Activated CD4-positive, alpha-beta T cell treated with anti-CD3 and anti-CD28 coated beads for 1 hour (primary cell): ENCODE results near the gene GPRIN1.
"Not testable (repeated sequence)": the region's sequence is repeated elsewhere in the genome, so short reads cannot be mapped to it uniquely, and the experiment has no call there.

Source experiments
- DNase-seq: peaks from one replicate; pipeline ENCODE4 v3.0.0-alpha.2; 2020

GPRIN1 gene

DNA sequence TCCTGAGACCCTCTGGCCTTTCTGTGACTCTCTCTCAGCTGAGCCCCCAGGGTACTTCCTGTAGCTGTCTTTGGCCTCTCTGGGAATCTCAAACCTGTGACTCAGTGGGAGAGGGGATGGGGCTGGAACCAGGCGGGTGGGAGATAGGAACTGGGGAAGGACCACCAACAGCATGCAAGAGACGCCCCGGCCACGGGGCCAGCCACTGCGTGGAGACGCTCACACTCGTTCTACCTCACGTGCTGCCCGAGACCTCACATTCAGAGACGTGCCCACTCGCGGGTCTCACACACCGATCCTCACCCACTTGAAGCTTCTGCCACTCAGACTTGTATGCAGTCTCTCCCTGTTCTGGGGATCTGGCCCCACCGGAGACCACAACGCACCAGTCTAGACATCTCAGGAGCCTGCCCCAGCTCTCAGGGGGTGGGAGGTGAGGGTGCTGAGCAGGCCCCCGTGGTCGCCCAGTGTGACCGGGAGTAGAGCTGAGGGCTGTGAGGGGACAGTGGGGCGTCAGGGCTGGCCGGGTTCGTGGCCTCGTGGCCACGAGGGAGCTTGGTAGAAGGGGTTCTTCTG, 13.8 kb downstream of the GPRIN1 start:
- no peak for DNase-seq

DNA sequence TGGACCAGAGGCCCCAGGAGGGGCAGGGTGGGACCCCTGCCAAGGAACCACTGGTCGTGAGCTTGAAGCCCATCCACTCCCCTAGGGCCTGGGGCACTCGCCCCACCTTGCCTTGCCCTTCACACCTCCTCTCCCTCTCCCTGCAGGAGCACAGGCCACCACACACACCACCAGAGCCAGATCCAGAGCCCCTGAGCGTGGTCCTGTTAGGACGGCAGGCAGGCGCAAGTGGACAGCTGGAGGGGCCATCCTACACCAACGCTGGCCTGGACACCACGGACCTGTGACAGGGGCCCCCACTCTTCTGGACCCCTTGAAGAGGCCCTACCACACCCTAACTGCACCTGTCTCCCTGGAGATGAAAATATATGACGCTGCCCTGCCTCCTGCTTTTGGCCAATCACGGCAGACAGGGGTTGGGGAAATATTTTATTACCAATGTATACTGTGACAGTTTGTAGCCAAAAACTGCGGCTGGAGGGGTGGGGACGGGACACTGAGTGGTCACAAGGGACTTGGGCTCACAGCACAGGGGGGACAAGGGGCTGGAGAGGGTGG, 14.5 kb downstream of the GPRIN1 start:
- DNase-seq: no peak

DNA sequence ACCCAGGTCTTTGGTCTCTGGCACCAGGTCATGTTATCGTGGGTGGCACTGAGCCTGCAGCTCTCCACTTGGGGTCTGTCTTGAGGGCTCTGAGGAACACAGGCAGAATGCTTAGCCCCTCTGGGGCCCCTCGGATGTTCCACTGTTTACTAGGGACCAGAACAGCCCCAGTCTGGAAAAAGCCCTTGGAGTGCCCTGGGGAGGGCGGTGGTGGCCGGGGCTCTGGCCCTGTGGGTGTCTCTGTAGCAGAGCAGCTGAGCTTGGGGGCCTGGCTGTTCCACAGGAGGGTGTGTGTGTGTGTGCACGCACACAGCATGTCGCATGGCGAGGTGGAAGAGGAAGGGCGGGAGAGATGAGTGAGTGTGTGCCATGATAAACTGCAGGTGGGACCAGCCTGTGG, 15.4 kb downstream of the GPRIN1 start:
- no peak for DNase-seq

DNA sequence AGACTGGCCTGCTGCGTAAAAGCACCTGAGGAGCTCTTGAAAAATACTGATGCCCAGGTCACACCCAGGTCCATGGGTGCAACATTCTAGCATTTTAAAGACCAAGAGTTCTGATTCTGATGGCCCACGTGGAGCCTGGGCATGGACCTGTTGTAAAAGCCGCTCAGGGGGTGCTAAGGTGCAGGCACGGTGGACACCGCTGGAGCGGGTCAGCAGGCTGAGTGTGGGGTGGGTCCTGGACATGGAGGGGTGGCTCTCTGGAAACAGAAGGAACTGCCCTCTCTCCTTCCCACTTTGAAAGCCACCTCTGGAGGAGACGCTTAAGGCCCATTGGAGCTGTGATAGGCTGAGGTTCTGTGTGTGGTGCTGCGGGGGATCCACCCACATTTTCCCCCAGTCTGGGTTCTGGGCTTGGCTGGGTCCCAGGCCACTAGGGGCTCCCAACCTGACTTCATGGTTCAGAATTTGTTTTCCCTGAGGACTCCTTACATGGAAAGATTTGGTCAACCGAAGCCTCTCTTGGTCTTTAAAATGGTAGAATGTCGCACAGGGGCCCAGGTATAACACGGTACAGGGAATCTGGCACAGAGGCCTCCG, 16.6 kb downstream of the GPRIN1 start:
- DNase-seq: no peak

DNA sequence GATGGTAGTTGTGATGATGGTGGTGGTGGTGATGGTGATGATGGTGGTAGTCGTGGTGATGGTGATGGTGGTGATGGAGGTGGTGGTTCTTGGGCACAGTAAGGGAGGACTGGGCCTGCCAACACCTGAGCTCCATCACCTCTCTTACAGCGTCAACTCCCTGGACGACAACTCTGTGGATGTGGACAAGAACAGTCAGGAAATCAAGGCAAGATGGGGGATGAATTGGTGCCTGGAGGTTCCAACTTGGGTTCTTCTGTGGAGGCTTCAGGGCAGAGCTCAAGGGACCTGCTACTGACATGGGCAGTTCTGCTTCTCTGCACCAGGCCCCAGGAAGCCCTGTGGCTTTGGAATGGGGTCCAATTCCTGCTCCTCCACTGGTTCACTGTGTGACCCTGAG, 17.4 kb downstream of the GPRIN1 start:
- DNase-seq: no peak

DNA sequence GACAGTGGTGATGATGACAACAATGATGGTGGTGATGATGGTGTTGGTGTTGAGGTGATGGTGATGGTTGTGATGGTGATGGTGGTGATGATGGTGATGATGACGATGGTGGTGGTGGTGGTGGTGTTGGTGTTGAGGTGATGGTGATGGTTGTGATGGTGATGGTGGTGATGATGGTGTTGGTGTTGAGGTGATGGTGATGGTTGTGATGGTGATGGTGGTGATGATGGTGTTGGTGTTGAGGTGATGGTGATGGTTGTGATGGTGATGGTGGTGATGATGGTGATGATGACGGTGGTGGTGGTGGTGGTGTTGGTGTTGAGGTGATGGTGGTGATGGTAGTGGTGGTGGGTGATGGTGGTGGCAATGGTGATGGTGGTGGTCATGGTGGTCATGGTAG, 18.3 kb downstream of the GPRIN1 start:
- not testable (repeated sequence) for DNase-seq

DNA sequence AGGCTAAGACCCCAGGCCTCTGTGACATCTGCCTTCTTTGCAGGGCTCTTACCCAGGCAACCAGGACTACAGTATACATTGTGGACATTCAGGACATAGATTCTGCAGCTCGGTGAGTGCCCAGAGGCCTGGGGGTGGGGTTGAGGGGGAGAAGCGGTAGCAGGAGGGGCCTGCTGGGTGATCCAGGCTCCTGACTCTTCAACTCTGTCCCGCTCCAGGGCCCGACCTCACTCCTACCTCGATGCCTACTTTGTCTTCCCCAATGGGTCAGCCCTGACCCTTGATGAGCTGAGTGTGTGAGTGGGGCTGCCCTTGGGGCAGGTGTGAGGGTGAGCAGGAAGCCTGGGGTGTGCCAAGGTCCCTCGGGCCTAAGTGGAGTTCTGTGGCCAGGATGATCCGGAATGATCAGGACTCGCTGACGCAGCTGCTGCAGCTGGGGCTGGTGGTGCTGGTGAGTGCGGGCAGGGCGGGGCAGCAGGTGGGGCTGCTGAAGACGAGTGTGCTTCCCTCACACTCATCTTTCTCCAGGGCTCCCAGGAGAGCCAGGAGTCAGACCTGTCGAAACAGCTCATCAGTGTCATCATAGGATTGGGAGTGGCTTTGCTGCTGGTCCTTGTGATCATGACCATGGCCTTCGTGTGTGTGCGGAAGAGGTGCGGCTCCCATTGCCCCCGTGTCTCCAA, 19.8 kb downstream of the GPRIN1 start:
- no peak for DNase-seq

DNA sequence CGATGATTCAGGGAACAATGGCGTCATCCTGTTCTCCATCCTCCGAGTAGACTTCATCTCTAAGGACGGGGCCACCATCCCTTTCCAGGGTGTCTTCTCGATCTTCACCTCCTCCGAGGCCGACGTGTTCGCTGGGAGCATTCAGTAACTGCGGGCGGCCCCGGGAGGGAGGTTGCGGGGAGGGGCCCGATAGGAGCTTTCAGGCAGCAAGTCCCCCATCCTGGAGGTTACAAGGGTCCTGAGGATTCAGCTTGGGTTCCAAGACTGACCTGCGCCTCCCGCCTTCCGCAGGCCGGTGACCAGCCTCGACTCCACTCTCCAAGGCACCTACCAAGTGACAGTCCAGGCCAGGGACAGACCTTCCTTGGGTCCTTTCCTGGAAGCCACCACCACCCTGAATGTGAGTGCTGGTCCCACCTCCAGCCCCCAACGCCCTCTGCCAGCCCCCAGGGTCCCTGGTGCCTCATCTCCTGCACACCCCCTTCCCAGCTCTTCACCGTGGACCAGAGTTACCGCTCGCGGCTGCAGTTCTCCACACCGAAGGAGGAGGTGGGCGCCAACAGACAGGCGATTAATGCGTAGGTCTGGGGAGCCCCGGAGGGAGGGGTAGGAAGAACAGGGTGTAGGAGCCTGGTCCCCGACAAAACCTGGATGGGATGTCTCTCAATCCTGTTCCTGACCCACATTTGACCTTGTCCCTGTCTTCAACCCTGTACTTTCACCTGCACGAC, 20.8 kb downstream of the GPRIN1 start:
- DNase-seq: no peak

DNA sequence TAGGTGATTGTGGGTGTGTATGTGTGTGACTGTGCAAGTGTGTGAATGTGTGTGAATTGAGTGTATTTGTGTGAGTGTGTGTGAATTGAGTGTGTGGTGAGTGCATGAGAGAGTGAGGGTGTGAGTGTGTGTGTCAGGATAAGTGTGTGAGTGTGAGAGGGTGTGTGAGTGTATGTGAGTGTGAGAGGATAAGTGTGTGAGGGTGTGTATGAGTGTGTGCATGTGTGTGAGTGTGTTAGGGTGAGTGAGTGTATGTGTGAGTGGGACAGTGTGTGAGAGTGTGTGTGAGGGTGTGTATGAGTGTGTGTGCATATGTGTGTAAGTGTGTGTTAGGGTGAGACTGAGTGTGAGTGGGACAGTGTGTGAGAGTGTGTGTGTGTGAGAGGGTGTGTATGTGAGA, 21.7 kb downstream of the GPRIN1 start:
- no peak for DNase-seq

DNA sequence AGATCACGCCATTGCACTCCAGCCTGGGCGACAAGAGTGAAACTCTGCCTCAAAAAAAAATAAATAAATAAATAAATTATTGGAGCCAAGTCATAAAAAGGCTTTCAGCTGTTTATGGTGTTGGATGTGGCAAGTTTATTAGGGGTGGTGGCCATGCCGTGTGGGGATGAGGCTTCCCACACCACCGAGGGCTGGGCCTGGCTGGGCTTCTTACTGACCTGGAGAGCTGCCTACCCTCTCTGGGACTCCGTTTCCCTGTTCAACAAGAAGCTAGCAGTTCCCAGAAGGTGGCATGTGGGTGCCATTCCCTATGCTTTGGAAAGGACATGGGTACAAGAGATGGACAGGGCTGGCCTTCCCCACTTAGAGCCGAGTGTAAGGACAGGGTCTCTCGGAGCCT, 22.6 kb downstream of the GPRIN1 start:
- DNase-seq: no peak

DNA sequence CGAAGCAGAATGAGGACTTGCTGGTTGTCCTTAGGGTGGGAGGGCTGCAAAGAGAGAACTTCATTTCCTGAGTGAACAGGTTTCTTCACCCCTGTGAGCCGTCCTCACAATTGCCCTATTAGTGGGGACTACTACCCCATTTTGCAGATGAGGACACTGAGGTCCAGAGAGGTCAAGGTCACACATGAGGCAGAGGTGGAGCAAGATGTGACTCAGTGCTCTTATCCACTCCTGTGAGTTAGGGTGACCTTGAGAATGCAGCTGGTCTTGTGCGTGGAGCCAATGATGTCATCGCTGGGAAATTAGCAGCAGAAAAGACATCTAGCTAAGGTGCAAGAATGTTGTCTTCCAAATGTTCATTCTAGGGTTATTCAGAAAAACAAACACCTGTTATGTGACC, 26.9 kb downstream of the GPRIN1 start:
- DNase-seq: no peak

DNA sequence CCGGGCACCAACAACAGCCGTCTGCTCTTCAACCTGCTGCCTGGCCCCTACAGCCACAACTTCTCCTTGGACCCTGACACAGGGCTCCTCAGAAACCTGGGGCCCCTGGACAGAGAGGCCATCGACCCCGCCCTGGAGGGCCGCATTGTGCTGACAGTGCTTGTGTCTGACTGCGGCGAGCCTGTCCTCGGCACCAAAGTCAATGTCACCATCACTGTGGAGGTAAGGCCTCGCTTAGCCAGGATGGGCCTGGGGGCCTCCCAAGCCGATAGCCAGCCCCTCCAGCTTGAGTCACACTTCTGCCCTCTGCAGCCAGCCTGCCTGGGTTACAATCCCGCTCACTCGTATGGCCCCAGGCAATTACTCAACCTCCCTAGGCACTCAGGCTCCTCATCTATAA, 28.6 kb downstream of the GPRIN1 start:
- no peak for DNase-seq

DNA sequence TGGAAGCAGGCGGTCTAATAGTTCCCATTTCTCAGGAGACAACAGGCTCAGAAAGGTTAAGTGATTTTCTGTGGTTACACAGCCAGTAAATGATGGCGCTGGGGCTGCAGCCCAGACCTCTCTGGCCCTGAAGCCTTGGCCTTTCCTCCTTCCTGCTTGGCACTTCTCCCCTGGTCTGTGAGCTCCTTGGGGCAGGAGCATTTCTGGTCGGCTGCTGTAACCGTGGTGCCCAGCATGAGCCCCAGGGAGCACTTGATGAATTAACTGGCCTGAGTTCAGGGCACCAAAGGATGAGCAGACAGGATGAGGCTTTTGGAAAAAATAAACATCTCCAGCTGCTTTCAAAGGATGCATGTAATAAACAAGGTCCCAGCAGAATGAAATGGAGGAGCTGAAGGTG, 30.6 kb downstream of the GPRIN1 start:
- no peak for DNase-seq

DNA sequence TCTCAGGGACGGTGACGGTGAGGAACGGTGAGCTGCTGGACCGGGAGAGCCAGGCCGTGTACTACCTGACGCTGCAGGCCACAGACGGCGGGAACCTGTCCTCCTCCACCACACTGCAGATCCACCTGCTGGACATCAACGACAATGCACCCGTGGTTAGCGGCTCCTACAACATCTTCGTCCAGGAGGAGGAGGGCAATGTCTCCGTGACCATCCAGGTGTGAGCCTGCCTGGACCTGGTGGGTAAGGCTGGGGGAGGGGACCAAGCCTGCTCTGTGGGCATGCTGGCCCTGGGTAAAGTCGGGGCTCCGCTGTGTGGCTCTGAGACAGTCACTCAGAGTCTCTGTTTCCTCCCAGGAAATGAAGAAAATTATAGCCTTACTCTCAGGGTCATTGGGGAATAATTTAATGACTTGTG, 31.6 kb downstream of the GPRIN1 start:
- peak; percentile 16 for DNase-seq

DNA sequence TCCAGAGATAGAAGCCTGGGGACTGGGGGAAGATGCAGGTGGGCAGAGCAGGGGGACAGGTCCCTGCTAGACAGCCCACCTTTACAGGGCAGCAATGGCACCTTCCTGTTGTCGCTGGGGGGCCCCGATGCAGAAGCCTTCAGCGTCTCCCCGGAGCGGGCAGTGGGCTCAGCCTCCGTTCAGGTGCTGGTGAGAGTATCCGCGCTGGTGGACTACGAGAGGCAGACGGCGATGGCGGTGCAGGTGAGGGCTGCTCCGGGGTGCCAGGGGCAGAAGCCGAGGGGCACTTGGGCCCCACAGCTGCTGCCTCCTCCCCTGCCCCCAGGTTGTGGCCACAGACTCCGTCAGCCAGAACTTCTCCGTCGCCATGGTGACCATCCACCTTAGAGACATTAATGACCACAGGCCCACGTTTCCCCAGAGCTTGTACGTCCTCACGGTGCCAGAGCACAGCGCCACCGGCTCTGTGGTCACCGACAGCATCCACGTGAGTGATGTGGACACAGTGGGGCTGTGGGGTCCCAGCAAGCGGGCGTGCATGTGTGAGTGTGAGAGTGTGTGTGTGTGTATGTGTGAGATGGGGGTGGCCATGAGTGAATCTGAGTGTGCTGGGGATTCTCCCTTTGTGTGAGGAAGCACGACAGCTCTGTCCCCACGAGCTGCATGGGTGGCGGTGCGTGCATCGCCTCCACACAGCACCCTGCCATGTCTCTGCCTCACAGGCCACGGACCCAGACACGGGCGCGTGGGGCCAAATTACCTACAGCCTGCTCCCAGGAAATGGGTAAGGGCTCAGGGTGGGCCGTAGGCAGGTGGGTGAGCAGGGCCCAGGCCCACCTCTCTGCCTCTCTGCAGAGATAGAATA, 32.4 kb downstream of the GPRIN1 start:
- DNase-seq: no peak

DNA sequence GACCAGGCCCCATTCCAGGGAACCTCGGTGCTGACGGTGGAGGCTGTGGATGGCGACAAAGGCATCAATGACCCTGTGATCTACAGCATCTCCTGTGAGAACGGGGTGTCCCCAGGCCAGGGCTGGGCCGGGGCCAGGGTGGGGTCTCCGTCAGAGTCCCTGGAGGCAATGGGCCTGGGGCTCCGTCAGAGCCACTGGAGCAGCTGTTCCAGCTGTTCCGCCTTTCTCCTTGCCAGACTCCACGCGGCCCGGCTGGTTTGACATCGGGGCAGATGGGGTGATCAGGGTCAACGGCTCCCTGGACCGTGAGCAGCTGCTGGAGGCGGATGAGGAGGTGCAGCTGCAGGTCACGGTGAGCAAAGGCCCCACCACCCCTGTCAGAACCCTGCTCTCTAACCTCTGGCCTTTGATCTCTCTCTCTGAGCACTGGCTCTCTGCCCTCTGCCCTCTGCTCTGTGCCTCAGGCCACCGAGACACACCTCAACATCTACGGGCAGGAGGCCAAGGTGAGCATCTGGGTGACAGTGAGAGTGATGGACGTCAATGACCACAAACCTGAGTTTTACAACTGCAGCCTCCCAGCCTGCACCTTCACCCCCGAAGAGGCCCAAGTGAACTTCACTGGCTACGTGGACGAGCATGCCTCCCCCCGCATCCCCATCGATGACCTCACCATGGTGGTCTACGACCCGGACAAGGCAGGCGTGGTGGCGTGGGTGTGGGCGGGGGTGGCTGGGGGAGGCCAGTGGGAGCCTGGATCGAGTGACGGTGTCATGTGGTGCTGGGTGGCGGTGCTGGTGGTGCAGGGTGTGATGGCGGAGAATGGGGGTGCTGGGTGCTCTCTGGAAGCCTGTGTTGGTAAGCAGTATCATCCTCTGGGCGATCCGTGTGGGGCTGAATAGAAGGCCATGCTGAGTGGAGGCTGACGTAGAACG, 34.2 kb downstream of the GPRIN1 start:
- no peak for DNase-seq

DNA sequence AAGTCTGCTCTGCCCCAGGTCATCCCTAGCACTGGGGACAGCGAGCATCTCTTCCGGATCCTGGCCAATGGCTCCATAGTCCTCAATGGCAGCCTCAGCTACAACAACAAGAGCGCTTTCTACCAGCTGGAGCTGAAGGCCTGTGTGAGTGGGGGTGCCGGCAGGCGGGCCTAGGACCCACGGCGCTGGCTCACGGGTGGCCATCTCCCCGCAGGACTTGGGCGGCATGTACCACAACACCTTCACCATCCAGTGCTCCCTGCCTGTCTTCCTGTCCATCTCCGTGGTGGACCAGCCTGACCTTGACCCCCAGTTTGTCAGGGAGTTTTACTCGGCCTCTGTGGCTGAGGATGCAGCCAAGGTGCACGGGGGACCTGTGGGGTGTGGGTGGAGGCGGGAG, 34.9 kb downstream of the GPRIN1 start:
- no peak for DNase-seq

DNA sequence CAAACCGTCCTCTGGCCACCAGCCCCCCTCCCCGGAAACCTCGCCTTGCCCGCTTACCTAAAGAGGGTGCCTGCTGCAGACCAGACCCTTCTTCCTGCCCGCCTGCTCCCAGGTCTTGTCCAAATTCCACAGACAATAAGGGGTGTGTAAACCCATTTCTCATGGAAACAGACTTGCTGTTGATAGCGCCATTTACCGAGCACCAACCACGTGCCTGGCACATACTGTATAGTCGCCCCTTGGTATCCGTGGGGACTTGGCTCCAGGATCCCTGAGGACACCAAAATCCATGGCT, 35.7 kb downstream of the GPRIN1 start:
- DNase-seq: no peak

DNA sequence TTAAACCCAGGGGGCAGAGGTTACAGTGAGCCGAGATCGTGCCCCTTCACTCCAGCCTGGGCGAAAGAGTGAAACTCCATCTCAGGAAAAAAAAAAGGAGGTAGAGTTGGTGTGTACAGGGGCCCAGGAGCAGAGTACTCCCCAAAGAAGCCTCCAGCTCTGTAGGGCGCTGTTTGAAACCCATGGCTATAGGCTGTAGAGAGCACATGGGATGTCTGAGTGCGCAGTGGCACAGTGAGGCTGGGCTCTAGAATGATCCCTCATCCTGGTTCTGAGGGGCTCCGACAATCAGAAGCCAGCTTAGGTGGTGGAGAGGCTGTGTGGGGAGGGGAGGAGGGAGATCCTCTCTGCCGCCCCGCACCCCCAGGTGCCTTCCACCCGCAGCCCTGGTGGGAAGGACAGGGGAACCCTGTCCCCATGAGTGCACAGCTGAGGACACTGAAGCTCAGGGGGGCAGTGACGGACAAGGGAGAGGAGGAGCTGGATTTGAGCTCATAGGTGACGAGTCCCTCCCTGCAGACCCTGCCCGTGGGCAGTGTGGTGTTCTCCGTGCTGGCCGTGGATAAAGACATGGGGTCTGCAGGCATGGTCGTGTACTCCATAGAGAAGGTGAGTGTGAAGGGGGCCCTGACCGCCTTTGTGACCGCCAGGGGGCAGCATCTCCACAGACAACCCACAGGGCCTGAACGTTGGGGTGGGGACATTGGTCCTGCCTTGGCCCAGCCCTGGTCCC, 36.2 kb downstream of the GPRIN1 start:
- peak; percentile 66 for DNase-seq

DNA sequence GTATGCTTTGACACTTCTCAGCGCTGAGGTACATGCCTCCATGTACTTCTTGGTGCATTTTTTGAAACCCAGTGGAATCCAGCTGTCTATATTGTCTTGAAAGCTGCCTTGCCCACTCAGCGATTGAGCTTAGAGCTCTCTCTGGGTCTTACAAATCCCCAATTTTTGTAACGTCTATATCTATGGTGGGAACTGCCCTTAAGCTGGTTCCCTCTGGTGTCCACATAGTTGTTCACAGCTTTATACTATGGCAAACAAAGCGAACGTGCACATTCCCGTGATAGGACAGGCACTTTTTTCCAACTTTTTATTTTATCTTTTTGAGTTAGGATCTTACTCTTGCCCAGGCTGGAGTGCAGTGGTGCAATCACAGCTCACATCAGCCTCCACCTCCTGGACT, 39.9 kb downstream of the GPRIN1 start:
- no peak for DNase-seq

DNA sequence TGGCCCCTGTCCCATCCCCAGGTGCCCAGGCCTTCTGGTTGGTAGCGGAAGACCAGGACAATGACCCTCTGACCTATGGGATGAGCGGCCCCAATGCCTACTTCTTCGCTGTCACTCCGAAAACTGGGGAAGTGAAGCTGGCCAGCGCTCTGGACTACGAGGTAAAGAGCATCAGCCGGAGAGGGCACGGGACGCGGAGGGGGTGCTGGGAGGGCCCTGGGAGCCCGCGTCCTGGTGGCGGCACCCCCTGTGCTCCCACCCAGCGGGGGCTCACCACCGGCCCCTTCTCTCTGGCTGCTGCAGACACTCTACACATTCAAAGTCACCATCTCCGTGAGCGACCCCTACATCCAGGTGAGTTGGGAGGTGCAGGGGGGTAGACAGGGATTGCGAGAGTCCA, 41.3 kb downstream of the GPRIN1 start:
- no peak for DNase-seq
